HepG2 (cell line): ENCODE data around the gene FHIT.

Experiments
- CBX5 ChIP-seq: sonication (generic); formaldehyde crosslinking; IDR thresholded peaks from 2 replicates; pipeline ENCODE4 v1.4.0; 2020; ENCODE audit warnings: missing genetic modification reagents, borderline replicate concordance
- MAFK ChIP-seq, 2 experiments: IDR thresholded peaks in 1 of 2; conservative IDR thresholded peaks in 1 of 2; 2 replicates each; pipeline ENCODE4 v1.6.1; 2011; ENCODE audit warnings: improper control_type of control experiment in 2 of 2, low read length in 2 of 2
- MXD3 ChIP-seq: IDR thresholded peaks from 2 replicates; pipeline ENCODE4 v1.6.1; 2016; ENCODE audit warnings: mild to moderate bottlenecking, missing biosample characterization, missing genetic modification reagents
- PAX8 ChIP-seq: sonication (generic); formaldehyde crosslinking; IDR thresholded peaks from 2 replicates; pipeline ENCODE4 v1.8.0; 2022; ENCODE audit warnings: mild to moderate bottlenecking, missing genetic modification reagents, borderline replicate concordance
- TF ChIP-seq, protein P1 (sequence below): sonication (generic); formaldehyde crosslinking; IDR thresholded peaks from 2 replicates; pipeline ENCODE4 v1.4.0; 2020; ENCODE audit warnings: mild to moderate bottlenecking, missing genetic modification reagents
- TF ChIP-seq, protein P2 (sequence below): sonication (generic); formaldehyde crosslinking; IDR thresholded peaks from 2 replicates; pipeline ENCODE4 v1.4.0; 2020; ENCODE audit warnings: mild to moderate bottlenecking, missing genetic modification reagents

DNA sequence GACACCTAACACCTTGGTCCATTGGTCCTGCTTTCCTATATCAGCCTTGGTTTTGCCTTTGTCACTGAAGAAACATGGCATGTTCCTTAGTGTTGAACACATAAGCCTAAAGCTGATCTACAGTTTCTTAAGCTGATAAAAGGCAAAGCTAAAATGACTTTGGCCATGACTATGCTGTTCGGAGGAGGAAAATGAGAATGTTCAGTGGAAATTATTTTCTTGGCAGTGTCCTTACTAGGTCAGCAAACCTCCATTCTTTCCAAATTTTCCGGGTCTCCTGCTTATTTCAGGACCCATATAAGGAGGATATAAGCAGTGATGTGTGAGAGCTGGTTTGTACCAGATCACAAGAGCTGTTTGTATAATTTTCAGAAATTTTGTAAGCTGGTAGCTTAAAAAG lies 1368.5 kb downstream of the FHIT start:
- TF ChIP-seq, protein P1, sequence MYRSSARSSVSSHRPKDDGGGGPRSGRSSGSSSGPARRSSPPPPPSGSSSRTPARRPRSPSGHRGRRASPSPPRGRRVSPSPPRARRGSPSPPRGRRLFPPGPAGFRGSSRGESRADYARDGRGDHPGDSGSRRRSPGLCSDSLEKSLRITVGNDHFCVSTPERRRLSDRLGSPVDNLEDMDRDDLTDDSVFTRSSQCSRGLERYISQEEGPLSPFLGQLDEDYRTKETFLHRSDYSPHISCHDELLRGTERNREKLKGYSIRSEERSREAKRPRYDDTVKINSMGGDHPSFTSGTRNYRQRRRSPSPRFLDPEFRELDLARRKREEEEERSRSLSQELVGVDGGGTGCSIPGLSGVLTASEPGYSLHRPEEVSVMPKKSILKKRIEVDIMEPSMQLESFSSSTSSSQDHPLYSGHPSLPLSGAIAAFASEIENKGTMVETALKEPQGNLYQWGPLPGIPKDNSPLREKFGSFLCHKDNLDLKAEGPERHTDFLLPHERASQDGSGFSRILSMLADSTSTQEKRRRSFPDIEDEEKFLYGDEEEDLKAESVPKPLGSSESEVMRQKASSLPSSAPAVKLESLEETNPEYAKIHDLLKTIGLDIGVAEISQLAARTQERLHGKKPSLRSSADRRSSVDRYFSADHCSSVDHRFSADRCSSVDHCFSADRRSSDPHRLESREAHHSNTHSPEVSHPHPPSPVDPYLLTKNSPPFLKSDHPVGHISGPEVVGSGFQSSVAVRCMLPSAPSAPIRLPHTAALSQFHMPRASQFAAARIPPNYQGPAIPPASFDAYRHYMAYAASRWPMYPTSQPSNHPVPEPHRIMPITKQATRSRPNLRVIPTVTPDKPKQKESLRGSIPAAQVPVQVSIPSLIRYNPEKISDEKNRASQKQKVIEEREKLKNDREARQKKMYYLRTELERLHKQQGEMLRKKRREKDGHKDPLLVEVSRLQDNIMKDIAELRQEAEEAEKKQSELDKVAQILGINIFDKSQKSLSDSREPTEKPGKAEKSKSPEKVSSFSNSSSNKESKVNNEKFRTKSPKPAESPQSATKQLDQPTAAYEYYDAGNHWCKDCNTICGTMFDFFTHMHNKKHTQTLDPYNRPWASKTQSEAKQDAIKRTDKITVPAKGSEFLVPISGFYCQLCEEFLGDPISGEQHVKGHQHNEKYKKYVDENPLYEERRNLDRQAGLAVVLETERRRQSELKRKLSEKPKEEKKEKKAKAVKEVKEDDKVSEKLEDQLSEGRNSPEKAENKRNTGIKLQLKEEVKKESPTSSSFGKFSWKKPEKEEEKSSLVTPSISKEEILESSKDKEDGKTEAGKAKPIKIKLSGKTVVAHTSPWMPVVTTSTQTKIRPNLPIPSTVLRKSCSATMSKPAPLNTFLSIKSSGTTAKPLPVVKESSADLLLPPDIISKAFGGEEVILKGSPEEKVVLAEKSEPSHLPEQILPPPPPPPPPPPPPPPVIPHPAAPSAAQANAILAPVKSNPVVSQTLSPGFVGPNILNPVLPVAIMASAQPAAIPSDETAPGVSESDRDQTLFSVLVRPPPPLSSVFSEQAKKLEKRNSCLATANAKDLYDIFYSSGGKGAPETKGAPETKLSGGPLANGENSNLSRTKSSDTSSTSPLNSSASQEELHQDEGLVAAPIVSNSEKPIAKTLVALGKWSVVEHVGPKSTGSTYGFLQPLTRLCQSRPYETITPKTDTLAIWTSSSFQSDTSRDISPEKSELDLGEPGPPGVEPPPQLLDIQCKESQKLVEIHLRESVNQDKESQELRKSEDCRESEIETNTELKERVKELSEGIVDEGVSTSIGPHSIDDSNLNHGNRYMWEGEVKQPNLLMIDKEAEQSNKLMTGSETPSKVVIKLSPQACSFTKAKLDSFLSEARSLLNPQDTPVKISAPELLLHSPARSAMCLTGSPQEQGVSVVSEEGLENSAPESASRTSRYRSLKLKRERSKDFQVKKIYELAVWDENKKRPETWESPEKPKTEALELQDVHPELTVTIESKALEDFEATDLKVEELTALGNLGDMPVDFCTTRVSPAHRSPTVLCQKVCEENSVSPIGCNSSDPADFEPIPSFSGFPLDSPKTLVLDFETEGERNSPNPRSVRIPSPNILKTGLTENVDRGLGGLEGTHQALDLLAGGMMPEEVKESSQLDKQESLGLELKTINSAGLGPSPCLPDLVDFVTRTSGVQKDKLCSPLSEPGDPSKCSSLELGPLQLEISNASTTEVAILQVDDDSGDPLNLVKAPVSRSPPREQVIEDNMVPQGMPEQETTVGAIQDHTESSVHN = no peak
- TF ChIP-seq MAFK (conservative IDR thresholded peaks at IDR 0.05 in 1 of 2, IDR thresholded peaks at IDR 0.05 in 1 of 2; ENCODE audit: low read length in 2 of 2) (no peak), MXD3 (CRISPR knock-in tag) (no peak), PAX8 (CRISPR knock-in tag) (no peak), CBX5 (CRISPR knock-in tag) (no peak)
- TF ChIP-seq, protein P2, sequence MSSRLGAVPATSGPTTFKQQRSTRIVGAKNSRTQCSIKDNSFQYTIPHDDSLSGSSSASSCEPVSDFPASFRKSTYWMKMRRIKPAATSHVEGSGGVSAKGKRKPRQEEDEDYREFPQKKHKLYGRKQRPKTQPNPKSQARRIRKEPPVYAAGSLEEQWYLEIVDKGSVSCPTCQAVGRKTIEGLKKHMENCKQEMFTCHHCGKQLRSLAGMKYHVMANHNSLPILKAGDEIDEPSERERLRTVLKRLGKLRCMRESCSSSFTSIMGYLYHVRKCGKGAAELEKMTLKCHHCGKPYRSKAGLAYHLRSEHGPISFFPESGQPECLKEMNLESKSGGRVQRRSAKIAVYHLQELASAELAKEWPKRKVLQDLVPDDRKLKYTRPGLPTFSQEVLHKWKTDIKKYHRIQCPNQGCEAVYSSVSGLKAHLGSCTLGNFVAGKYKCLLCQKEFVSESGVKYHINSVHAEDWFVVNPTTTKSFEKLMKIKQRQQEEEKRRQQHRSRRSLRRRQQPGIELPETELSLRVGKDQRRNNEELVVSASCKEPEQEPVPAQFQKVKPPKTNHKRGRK (CRISPR knock-in tag) = no peak
